ENCODE measurements around the gene CALHM3.
"Not testable (repeated sequence)": the region's sequence is repeated elsewhere in the genome, so short reads cannot be mapped to it uniquely, and the experiment has no call there.

The CALHM3 gene, protein sequence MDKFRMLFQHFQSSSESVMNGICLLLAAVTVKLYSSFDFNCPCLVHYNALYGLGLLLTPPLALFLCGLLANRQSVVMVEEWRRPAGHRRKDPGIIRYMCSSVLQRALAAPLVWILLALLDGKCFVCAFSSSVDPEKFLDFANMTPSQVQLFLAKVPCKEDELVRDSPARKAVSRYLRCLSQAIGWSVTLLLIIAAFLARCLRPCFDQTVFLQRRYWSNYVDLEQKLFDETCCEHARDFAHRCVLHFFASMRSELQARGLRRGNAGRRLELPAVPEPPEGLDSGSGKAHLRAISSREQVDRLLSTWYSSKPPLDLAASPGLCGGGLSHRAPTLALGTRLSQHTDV

DNA sequence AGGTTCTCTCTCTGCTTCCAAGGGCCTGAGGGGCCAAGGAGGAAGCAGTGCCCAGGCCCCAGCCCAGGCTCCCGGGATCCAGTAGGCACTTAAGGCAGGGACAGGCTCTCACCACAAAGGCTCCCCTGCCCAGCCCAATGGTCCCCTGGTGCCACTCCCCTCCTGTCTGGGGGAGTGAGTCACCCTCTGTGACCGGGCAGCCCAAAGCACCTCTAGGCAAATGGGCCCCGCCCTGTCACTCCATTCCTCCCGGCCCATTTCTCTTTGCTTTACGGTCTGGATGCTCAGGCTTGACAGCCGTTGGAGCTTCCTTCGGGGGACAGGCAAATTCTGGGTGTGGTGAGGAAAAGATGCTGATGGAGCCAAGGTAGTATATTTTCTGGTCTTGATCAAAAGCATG is at the start of gene CALHM3:
Gene CALHM3 (minus strand): TSS at position 106 of the 400 bp plus-strand sequence. CDS start 208 bp downstream, outside the sequence.
- no peak for DNase-seq (ENCODE audit: low spot score)

DNA sequence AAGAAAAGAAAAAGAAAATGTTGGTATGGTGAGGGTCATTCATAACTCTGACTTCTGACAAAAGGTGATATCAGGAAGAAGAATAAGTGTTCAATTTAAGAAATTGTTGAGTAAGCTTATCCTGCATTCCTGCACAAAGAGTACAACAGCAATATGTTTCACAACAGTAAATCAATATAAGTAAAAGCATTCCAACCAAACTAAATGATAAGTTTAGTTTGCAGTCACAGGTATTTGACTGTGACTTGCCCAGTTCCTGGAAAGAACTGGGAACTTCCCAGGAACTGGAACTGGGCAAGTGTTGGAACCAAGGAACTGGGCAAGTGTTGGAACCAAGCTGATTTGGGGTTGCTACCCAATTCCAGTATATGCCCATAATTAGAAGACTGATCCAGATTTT is 49.5 kb upstream of the CALHM3 start:
- no peak for DNase-seq (ENCODE audit: low spot score)

- DNase-seq (ENCODE audit: low spot score): not testable (repeated sequence)
These were observed 48.4 kb upstream of the CALHM3 start for GRCh38 chr10:103527476-103527875.

DNA sequence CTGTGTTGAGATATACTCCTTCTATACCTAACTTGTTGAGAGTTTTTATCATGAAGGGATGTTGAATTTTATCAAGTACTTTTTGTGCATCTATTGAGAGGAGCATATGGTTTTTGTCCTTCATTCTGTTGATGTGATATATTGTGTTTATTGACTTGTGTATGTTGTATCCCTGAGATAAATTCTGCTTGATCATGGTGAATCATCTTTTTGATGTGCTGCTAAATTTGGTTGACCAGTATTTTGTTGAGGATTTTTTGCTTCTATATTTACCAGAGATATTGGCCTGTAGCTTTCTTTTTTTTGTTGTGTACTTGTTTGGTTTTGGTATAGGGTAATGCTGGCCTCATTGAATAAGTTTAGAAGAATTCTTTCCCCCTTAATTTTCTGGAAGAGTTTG is 46.9 kb upstream of the CALHM3 start:
- no peak for DNase-seq (ENCODE audit: low spot score)

- DNase-seq (ENCODE audit: low spot score): no peak
These were observed 44.6 kb upstream of the CALHM3 start for GRCh38 chr10:103523683-103524082.

DNA sequence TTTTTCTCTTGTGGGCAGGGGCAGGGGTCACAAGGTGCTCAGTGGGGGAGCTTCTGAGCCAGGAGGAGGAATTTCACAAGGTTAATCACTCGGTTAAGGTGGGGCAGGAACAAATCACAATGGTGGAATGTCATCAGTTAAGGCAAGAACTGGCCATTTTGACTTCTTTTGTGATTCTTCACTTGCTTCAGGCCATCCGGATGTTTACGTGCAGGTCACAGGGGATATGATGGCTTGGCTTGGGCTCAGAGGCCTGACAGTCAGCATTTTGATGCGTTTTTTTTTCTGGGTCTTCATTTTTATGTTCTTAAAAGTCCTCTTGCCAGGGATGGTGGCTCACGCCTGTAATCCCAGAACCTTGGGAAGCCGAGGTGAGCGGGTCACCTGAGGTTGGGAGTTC is 43.0 kb upstream of the CALHM3 start:
- not testable (repeated sequence) for DNase-seq (ENCODE audit: low spot score)

DNA sequence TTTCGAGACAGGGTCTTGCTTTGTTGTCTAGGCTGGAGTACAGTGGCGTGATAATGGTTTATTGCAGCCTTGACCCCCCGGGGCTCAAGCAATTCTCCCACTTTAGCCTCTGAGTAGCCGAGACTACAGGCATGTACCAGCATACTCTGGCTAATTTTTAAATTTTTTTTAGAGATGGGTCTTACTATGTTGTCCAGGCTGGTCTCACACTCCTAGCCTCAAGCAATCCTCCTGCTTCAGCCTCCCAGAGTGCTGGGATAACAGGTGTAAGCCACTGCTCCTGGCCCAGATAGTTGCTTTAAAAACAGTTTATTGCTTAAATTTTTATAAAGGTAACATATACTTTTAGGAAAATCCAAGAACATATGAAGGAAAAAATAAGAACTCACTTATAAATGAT is 40.8 kb upstream of the CALHM3 start:
- DNase-seq (ENCODE audit: low spot score): no peak

DNA sequence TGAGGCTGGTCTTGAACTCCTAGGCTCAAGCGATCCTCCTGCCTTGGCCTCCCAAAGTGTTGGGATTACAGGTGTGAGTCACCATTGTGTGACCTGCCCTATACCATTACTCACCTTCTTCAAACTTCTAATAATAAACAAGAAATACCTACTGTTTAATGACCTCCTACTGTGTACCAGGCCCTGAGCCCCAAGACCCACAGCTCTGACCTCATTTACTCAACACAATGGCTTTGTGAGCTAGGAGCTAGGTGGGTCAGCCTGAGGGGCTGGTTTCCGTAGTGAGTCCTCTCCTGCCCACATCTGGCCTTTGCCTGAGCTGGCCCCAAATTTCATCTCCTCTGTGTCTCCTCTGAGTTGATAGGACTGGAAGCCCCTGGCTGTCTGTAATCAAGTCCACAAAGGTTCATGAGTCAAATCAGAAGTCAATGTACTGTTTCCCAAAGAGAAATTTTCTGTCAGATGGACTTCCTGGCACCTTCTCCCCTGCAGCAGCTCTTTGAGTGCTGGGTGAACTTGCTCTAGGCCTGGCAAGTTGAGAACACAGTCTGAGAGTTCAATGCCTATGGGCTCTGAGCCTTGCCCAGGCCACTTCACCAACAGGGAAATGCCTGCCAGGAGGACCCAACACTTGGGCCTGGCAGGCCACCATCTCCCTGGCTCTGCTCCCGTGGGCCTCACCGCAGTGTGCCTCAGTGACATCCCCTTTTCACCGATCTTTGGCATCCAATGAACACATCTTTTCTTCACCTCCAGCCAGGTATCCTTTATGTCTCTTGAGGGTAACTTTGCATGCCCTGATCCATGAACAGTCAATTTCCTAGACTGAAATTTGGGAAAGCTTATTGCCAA is 38.4 kb upstream of the CALHM3 start:
- no peak for DNase-seq (ENCODE audit: low spot score)

GRCh38 chr10:103514244-103514643 is 35.2 kb upstream of the CALHM3 start:
- no peak for DNase-seq (ENCODE audit: low spot score)

GRCh38 chr10:103513380-103514060 is 34.5 kb upstream of the CALHM3 start:
- no peak for DNase-seq (ENCODE audit: low spot score)

- no peak for DNase-seq (ENCODE audit: low spot score)
These were observed 33.7 kb upstream of the CALHM3 start for GRCh38 chr10:103512591-103513379.

DNA sequence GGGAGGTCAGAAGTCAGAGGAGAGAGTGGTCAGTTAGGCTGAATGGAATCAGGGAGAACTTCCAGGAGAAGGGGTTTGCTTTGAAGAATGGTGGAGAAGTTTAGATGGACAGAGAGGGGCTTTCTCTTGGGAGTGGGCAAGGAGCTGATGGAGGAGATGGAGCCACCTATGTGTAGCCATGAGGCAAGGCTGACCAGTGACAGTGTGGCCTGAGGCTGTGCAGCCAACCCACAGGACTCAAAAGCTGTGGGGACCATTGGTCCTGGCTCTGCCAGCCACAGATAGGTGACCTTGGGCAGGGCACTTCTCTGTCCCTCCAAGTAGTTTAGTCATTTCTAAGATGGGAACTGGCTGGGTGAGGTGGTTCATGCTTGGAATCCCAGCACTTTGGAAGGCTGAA is 33.1 kb upstream of the CALHM3 start:
- DNase-seq (ENCODE audit: low spot score): no peak

DNA sequence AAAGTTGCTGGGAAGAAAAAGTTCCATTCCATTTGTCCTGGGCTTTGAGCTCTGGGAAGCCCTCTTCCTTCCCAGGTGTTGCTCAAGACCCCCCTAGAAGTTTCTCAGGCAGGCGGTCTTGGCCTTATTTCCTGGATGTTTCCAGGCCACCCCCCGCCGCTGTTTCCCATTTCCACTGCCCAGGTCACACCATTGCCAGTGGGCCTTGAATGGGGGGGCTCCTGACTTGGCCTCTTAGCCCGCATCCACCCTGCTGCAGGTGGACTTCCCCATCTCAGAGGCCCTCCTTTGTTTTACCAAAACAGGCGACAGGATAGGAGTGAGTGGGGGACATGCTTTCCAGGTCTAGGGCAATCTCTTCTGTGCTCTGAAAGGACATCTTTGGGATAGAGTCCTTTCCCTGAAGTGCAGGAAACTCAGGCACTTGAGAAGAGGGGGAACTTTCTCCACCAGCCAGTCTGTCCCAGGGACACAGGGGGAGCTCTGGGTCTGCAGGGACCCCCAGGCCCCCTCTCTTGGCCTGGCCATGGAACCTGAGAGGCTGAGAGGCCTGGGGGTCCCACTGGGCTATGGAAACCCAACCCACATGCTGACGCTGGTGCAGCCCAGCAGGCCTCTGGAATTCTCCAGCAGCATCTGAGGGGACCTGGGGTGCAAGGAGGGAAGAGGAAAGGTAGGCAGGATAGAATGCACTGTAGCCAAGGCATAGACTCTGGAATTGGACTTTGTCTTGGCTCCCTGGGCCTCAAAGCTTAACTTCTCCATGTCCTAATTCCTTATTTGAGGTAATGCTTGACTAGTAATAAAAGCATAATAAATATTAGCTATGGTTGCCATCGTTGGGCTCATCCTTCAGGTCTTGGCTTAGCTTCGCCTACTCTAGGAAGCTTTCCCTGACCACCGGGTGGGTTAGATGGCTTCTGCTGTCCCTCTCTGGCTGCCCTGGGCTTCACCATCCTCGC is 32.0 kb upstream of the CALHM3 start:
- no peak for DNase-seq (ENCODE audit: low spot score)

- no peak for DNase-seq (ENCODE audit: low spot score)
These were observed 31.1 kb upstream of the CALHM3 start for GRCh38 chr10:103510046-103510685.

- DNase-seq (ENCODE audit: low spot score): no peak
These were observed 28.5 kb upstream of the CALHM3 start for GRCh38 chr10:103507235-103508191.

GRCh38 chr10:103506061-103506460 is 27.0 kb upstream of the CALHM3 start:
- DNase-seq (ENCODE audit: low spot score): no peak

DNA sequence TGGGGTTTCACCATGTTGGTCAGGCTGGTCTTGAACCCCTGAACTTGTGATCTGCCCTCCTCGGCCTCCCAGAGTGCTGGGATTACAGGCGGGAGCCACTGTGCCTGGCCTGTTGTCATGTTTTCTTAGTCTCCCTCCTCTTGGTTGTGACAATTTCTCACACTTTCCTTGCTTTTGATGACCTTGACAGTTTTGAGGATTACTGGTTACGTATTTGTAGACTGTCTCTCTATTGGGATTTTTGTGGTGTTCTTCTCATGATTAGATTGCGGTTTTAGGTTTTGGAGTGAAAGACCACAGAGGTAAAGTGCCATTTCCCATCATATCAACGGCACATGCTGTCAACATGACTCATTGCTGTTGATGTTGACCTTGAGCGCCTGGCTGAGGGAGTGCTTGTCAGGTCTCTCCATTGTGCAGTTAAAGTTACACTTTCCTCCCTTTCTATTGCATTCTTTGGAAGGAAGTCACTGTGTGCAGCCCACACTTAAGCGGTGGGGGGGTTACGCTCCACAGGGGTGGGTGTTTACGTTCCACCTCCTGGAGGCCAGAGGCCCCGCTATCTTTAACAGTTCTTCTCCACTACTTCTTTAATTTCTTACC is 25.2 kb upstream of the CALHM3 start:
- no peak for DNase-seq (ENCODE audit: low spot score)

- DNase-seq (ENCODE audit: low spot score): not testable (repeated sequence)
These were observed 24.7 kb upstream of the CALHM3 start for GRCh38 chr10:103503777-103504176.

Data from putamen (tissue), 1 donor.